NCI-H1092 treated with DMSO at 0.1 percent for 48 hours (cell line): ENCODE measurements around the gene RASA4.
"Not testable (repeated sequence)": the region's sequence is repeated elsewhere in the genome, so short reads cannot be mapped to it uniquely, and the experiment has no call there.

Source experiments
- DNase-seq: peaks from one replicate; lab custom pipeline; 2025; lab: John Stamatoyannopoulos, UW

The RASA4 gene

DNA sequence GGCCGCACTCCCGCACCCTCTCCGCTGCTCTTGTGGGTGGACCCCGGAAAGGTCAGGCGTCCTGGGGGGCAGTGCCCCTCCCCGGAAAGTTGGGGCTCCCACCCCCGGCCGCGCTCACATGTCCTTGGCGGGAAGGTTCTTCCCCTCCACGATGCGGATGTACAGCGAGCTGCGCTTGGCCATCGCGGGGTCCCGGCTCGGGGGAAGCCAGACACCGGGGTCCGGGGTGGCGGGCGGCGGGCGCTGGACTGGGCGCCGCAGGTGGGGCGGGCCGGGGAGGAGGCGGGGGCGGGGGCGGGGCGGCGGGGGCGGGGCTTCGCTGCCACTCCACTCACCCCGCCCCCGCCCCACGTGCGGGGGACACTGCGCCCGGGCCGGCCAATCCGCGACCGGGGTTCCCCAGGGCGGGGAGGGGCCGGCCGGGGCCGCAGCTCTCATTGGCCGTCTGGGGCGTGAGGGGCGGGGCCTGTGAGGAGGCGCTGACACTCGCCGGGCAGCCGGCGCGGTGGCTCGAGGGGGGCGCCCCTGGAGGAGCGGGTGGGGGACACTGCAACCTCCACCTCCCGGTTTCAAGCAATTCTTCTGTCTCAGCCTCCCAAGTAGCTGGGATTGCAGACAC lies at the start of gene RASA4:
RASA4 (minus strand) TSS at position 250 of the 619 bp plus-strand sequence; CDS start at position 183, 67 bp downstream.
- DNase-seq = not testable (repeated sequence)

DNA sequence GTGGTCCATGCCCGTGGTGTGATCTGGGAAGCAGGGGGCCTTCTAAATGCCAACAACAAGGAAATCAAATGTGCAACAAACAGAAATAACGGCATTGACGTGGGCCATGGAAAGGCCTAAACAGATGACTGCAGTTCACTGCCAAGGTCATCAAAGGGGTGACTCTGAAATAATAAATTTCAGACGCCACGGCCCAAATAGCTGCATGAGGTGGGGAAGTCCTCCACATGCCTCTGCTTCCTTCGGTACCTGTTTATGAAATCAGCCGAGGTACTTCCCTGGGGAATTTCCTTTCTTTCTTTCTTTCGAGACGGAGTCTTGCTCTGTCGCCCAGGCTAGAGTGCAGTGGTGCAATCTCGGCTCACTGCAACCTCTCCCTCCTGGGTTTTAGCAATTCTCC lies 48.2 kb upstream of the RASA4 start:
- DNase-seq = not testable (repeated sequence)

DNA sequence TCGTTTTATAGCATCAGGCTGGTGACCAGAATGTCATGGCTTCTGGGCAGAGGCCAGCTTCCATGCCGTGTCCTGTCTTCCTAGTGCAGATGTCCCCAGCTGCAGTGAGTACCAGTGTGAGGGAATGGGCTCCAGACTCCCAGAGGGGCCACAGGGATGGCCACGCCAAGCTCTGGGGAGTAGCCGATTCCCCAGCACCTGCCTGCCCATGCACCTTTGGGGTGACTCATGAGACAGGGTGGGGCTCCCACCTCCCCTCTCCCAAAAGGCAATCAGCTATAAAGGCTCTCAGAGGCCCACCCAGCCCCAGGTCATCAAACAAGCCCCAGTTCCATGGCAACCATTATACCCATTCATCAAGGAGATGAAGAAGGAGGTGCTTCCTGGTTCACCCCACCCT lies 33.4 kb upstream of the RASA4 start, which contains the start of gene SPDYE2B:
SPDYE2B (plus strand) TSS at position 396 of the 400 bp plus-strand sequence. CDS start 2,030 bp downstream, outside the sequence.
- not testable (repeated sequence) for DNase-seq

DNA sequence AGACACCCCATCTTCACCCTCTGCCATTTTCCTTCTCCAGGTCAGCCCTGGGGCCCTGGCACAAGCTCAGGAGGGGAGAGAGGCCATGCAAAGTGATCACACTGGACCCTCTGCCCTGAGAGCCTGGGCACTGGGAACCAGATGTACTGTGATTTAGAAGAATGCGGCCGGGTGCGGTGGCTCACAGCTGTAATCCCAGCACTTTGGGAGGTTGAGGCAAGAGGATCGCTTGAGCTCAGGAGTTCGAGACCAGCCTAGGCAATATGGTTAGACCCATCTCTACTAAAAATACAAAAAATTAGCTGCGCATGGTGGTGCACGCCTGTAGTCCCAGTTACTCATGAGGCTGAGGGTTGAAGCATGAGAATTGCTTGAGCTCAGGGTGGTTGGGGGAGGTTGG lies 31.3 kb upstream of the RASA4 start:
- not testable (repeated sequence) for DNase-seq

DNA sequence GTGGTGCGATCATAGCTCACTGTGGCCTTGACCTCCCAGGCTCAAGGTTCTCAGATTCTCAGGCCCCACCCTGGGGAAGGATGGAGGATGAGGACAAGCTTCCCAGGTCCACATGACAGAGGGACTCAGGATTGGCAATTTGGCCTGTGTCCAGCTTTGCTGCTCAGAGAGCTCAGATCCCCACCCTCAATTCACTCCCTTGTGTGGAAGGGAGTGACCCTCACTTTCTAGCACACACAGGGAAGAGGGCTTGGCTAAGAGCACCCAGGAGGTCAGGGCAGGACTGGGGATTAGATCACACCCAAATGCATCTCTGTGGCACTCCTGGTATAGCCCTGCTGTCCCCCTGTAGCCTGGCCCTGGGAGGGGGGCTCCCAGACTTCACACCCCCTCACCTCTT lies 26.8 kb upstream of the RASA4 start:
- not testable (repeated sequence) for DNase-seq

GRCh38 chr7:102642691-102643090 lies 26.1 kb upstream of the RASA4 start, which contains the start of gene UPK3BL1:
Gene UPK3BL1, minus strand, starts transcription at chr7:102642791. Its CDS starts 50 bp downstream, at chr7:102642741.
- DNase-seq = not testable (repeated sequence)

- DNase-seq = not testable (repeated sequence)
Observed at GRCh38 chr7:102638848-102639247, 22.3 kb upstream of the RASA4 start.

DNA sequence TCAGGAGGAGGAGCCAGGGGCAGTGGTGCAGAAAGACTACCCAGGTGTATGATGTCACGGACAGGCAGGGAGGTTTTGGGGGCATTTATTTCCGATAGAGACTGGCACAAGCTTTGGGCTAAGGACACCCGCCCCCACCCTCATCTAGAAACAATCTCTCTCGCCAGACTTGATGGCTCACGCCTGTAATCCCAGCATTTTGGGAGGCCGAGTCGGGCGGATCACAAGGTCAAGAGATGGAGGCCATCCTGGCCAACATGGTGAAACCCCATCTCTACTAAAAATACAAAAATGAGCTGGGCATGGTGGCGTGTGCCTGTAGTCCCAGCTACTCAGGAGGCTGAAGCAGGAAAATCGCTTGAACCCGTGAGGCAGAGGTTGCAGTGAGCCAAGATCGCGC lies 20.4 kb upstream of the RASA4 start:
- not testable (repeated sequence) for DNase-seq

DNA sequence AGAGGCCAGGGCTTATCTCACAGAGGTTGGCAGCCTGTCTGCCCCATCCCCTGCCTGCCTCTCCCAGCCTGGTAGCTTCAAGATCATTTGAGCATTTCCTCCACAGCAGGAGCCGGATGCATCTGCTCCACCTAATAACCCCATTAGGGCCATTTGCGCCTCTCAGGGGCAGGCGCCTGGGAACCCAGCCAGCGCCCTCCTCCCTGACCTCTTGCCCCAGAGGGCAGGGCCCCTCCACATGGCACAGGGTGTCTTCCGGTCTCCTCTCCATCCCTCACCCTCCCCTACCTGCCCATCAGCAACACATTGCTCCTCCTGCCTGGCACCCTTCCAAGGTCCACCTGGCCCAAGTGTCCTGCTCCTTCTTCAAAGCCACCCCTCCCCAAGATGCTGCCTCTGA lies 18.8 kb upstream of the RASA4 start:
- not testable (repeated sequence) for DNase-seq

- not testable (repeated sequence) for DNase-seq
Observed at GRCh38 chr7:102634299-102634698, 17.7 kb upstream of the RASA4 start.

DNA sequence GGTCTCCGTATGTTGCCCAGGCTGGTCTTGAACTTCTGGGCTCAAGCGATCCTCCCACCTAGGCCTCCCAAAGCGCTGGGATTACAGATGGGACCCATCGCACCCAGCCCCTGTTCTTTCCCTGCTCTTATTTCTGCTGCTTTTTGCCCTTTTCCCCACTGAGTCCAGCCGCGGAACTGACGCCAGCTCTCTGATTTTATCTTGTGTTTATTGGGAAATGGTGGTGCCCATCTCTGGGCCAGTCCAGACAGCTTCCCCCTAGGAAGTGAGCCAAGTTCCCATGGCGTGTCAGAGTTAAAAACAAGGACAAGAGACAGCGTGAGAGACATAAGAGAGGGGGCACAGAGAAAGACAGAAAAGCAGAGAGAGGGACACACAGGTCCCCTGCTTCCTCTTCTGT lies 14.1 kb upstream of the RASA4 start:
- DNase-seq = not testable (repeated sequence)

- DNase-seq = not testable (repeated sequence)
Observed at GRCh38 chr7:102627271-102627904, 10.8 kb upstream of the RASA4 start.

DNA sequence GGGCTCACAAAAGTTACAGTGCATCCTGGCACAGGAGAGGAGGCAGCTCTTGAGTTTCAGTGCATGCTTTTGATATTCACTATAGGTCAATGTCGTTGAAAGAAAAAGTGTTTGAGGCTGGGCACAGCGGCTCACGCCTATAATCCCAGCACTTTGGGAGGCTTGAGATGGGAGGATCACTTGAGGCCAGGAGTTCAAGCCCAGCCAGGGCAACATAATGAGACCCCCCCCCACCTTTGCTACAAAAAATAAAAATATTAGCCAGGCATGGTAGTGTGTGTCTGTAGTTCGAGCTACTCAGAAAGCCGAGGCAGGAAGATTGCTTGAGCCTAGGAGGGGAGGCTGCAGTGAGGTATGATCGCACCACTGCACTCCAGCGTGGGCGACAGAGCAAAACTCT lies 1.6 kb upstream of the RASA4 start:
- not testable (repeated sequence) for DNase-seq

DNA sequence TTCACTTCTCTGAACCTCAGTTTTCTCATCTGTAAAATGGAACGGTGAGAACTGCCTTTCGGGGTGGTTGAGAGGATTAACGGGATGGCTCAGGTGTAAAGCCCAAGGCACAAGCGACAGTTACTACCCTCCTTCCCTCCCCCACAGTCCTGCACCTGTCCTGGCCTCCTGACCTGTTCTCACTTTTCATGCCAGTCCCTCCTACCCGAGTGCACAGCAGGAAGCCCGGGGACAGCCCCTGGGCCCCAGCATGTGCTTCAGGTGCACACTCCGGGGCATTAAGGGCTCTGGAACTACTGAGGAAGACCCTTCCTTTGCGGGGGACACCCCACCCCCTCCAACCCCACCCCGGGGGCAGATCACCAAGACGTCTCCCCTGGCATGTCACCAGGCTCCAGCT lies 626 bp downstream of the RASA4 start:
- DNase-seq = not testable (repeated sequence)

- not testable (repeated sequence) for DNase-seq
Observed at GRCh38 chr7:102614873-102615272, 1.7 kb downstream of the RASA4 start.

GRCh38 chr7:102614346-102614697 lies 2.2 kb downstream of the RASA4 start:
- not testable (repeated sequence) for DNase-seq

GRCh38 chr7:102613575-102614345 lies 2.8 kb downstream of the RASA4 start:
- not testable (repeated sequence) for DNase-seq

DNA sequence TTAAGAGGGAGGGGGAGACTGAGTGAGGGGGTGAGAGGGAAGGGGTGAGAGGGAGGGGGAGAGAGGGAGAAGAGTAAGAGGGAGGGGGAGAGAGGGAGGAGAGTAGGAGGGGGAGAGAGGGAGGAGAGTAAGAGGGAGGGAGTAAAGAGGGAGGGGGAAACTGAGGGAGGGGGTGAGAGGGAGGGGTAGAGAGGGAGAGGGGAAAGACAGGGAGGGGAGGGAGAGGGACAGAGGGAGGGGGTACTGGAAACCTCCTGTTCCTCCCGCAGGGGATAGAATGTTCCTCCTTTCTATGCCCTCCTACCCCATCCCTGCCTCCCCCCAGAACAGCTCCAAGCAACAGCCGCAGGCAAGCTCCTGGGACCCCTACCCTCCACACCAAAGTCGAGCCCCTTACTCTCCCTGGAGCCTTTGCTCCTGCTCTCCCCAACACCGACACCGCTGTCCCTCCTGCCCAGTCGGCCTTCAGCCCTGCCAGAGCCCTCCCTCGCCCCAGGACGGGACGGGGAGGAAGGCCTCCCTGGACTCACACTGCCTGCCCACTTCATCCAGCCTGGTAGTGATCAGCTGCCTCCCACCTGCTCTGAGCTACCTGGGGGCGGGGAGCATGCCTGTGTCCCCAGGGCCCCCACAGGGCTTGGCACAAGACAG lies 4.8 kb downstream of the RASA4 start:
- not testable (repeated sequence) for DNase-seq

- DNase-seq = not testable (repeated sequence)
Observed at GRCh38 chr7:102611013-102611674, 5.4 kb downstream of the RASA4 start.

GRCh38 chr7:102610441-102610840 lies 6.1 kb downstream of the RASA4 start:
- DNase-seq = not testable (repeated sequence)

- not testable (repeated sequence) for DNase-seq
Observed at GRCh38 chr7:102609734-102610133, 6.8 kb downstream of the RASA4 start.
